Psoas muscle (tissue), 8 donors: ENCODE results near the gene ITPR2. TPM values are rescaled to one million over a fixed set of nuclear protein-coding genes. Genes with fewer than 3 reads are reported as not detected.

ENCODE experiments used
- ATAC-seq, 4 donors: fragments of 200-7000 bp; cut with Tn5 transposase; one replicate each; pipeline ENCODE4 v1.9.1; 2020; ENCODE audit warnings: moderate library complexity in 3 of 4, mild to moderate bottlenecking in 2 of 4
- DNase-seq, 2 donors: peaks; one replicate each; pipeline ENCODE4 v3.0.0-alpha.2; 2020
- H3K27ac ChIP-seq: fragments of 200-600 bp; one replicate; pipeline ENCODE4 v1.8.0; 2022
- H3K27me3 ChIP-seq, 3 donors: fragments of 200-600 bp in 1 of 3; one replicate each; pipeline versions ENCODE4 v1.6.1 to v1.8.0; 2013 to 2022; ENCODE audit warnings: low read length in 2 of 3, mild to moderate bottlenecking in 2 of 3, moderate library complexity in 1 of 3; ENCODE audit not compliant: insufficient read depth in 3 of 3
- H3K36me3 ChIP-seq, 2 donors: fragments of 200-600 bp in 1 of 2; one replicate each; pipeline versions ENCODE4 v1.6.1 to v1.8.0; 2013 to 2022; ENCODE audit warnings: low read depth in 1 of 2, mild to moderate bottlenecking in 1 of 2, moderate library complexity in 1 of 2; ENCODE audit not compliant: insufficient read depth in 1 of 2
- H3K4me1 ChIP-seq: fragments of 200-600 bp; one replicate; pipeline ENCODE4 v1.8.0; 2022
- H3K4me3 ChIP-seq: fragments of 200-600 bp; one replicate; pipeline ENCODE4 v1.8.0; 2022; ENCODE audit warnings: mild to moderate bottlenecking
- H3K9me3 ChIP-seq: fragments of 200-600 bp; one replicate; pipeline ENCODE4 v1.8.0; 2022
- CTCF ChIP-seq: fragments of 200-600 bp; IDR thresholded peaks from one replicate; pipeline ENCODE4 v1.8.0; 2022; ENCODE audit warnings: antibody characterized with exemption
- WGBS, 3 donors: extraction: QIAGEN DNeasy Blood & Tissue Kit; methylation state at CpG; one replicate each; pipeline versions ENCODE4 v1.1.6 to v1.1.7; 2013; 5-methylcytosine and 5-hydroxymethylcytosine counted together
- intact Hi-C, 2 donors: fragments of 100-400 bp; cut with DNase I; formaldehyde crosslinking; loops; one replicate each; pipeline versions ENCODE4 v1.11.0 to v1.14.2; 2022
- polyA plus RNA-seq, 3 donors: library from polyadenylated mRNA; stranded (reverse); fragments of 200-250 nt; gene quantifications; one replicate each; pipeline ENCODE4 v1.2.3, GENCODE V29; 2013
- total RNA-seq, 4 donors: library from RNA; stranded (reverse); fragmentation: NEBNext Ultra II Directional in 2 of 4; extraction: Animal tissue kit (Norgen Biotek cat#: 25700) in 2 of 4; gene quantifications; one replicate each; pipeline versions ENCODE4 v1.2.1 to v1.2.4, GENCODE V29; 2021 to 2023
- donor health status: healthy with polysubstance abuse.
- donor health status: DM: no; HTN: no; CAD: no; lungs with moderate emphysema.
- donor health status: Bipolar disorder and iron deficiency.
- donor health status: healthy.
- donor health status: DM: yes; HTN: yes; CAD: no.
- donor health status: DM: no; HTN: no; CAD: no.
- donor health status: DM: no; HTN: no; CAD: no.
- donor health status: DM: yes; HTN: yes; CAD: no.

The ITPR2 gene
- total and polyA plus RNA-seq, 7 donors, result 0.86 to 10.3 (median 6.1) TPM

- no peak for DNase-seq
- no peak overlapping the region for H3K4me3 ChIP-seq
- TF ChIP-seq CTCF, result no peak
- no peaks in the 10 kb centered on the region for H3K9me3 ChIP-seq
- H3K27ac ChIP-seq, result no peak overlapping the region
- intact Hi-C loops, result no loop called here
- no peak for ATAC-seq
- H3K27me3 ChIP-seq, result no peaks in the 10 kb centered on the region
- WGBS, 3 donors, result 76 to 84% (median 80%) methylated on average over 6 of the region's 6 CpGs
- H3K36me3 ChIP-seq, result no peaks in the 10 kb centered on the region
- no peaks in the 10 kb centered on the region for H3K4me1 ChIP-seq
Measured at GRCh38 chr12:26425587-26426260, 407.3 kb downstream of the ITPR2 start.

GRCh38 chr12:26422839-26423398, 410.1 kb downstream of the ITPR2 start:
- H3K4me1 ChIP-seq, result no peaks in the 10 kb centered on the region
- intact Hi-C loops, result no loop called here
- no peak overlapping the region for H3K27ac ChIP-seq
- H3K27me3 ChIP-seq, result no peaks in the 10 kb centered on the region
- ATAC-seq, result no peak
- H3K9me3 ChIP-seq, result no peaks in the 10 kb centered on the region
- no peaks in the 10 kb centered on the region for H3K36me3 ChIP-seq
- TF ChIP-seq CTCF, result no peak
- no peak overlapping the region for H3K4me3 ChIP-seq
- WGBS, 3 donors, result 79 to 83% (median 82%) methylated on average over 3 of the region's 3 CpGs
- no peak for DNase-seq

DNA sequence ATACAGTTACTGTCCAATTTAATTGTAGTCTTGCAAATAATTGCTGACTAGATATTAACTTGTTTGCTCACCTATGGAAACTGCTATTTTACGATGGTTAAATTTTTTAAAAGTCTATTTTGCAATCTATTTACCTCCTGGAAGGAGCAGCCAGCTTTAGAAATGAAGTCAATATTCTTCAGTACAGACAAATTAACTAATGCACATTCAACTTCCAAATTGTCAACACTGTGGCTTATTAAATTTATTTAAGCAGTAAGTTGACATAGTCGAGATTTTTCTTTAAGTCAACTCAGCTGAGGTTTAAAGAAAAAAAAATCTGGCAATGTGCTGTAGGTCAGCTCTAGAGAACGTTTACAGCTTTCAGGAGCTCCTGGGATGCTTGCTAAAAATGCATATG, 416.4 kb downstream of the ITPR2 start:
- Histone ChIP-seq H3K4me1 (no peaks in the 10 kb centered on the region), H3K36me3 (peaks cover 0 to 8% of the 10 kb centered on the region in 2 donors), H3K27ac (no peak overlapping the region), H3K4me3 (no peak overlapping the region), H3K27me3 (no peaks in the 10 kb centered on the region), H3K9me3 (no peaks in the 10 kb centered on the region)
- no peak for DNase-seq
- no peak for TF ChIP-seq CTCF
- no peak for ATAC-seq
- WGBS, 3 donors, result 77 to 83% (median 81%) methylated on average over 3 of the region's 3 CpGs
- intact Hi-C loops, result no loop called here

GRCh38 chr12:26410689-26411088, 422.3 kb downstream of the ITPR2 start:
- no peak for TF ChIP-seq CTCF
- WGBS, 3 donors, result 89 to 96% (median 89%) methylated on average over 1 of the region's 1 CpG
- ATAC-seq (no peak), DNase-seq (no peak)
- Histone ChIP-seq H3K9me3 (no peaks in the 10 kb centered on the region), H3K27me3 (no peaks in the 10 kb centered on the region), H3K4me3 (no peak overlapping the region), H3K4me1 (no peaks in the 10 kb centered on the region), H3K27ac (no peak overlapping the region), H3K36me3 (peaks cover 3 to 25% of the 10 kb centered on the region in 2 donors)
- intact Hi-C loops, result no loop called here

GRCh38 chr12:26406813-26407212, 426.2 kb downstream of the ITPR2 start:
- TF ChIP-seq CTCF, result no peak
- Histone ChIP-seq H3K36me3 (peaks cover 3 to 17% of the 10 kb centered on the region in 2 donors), H3K27me3 (no peaks in the 10 kb centered on the region), H3K27ac (no peak overlapping the region), H3K9me3 (no peaks in the 10 kb centered on the region), H3K4me3 (no peak overlapping the region), H3K4me1 (no peaks in the 10 kb centered on the region)
- no peak for DNase-seq
- intact Hi-C loops, result no loop called here
- no peak for ATAC-seq
- WGBS, 3 donors, result 83 to 91% (median 86%) methylated on average over 2 of the region's 2 CpGs
